ENCODE data around the gene CLDN20.
"Not testable (repeated sequence)": the region's sequence is repeated elsewhere in the genome, so short reads cannot be mapped to it uniquely, and the experiment has no call there.

Gene CLDN20

GRCh38 chr6:155312950-155313349 is 49.1 kb downstream of the CLDN20 start:
- DNase-seq (ENCODE audit: low read depth): not testable (repeated sequence)

GRCh38 chr6:155313602-155314091 is 49.8 kb downstream of the CLDN20 start:
- peak; percentile 45 for DNase-seq (ENCODE audit: low read depth)

GRCh38 chr6:155314092-155314772 is 50.4 kb downstream of the CLDN20 start, which contains the start of gene TFB1M:
Gene TFB1M, minus strand, starts transcription at chr6:155314484. Its CDS starts 56 bp downstream, at chr6:155314428.
- peak; percentile 99 for DNase-seq (ENCODE audit: low read depth)

GRCh38 chr6:155314773-155315515 is 51.1 kb downstream of the CLDN20 start:
- peak; percentile 95 for DNase-seq (ENCODE audit: low read depth)

GRCh38 chr6:155315516-155315871 is 51.7 kb downstream of the CLDN20 start:
- peak; percentile 67 for DNase-seq (ENCODE audit: low read depth)

GRCh38 chr6:155316419-155316818 is 52.6 kb downstream of the CLDN20 start:
- no peak for DNase-seq (ENCODE audit: low read depth)

- DNase-seq (ENCODE audit: low read depth): peak; percentile 24
These were observed 53.4 kb downstream of the CLDN20 start for GRCh38 chr6:155317186-155317585.

- DNase-seq (ENCODE audit: low read depth): no peak
These were observed 56.1 kb downstream of the CLDN20 start for GRCh38 chr6:155319902-155320301.

GRCh38 chr6:155324172-155324571 is 60.4 kb downstream of the CLDN20 start:
- DNase-seq (ENCODE audit: low read depth): no peak

GRCh38 chr6:155324993-155325392 is 61.2 kb downstream of the CLDN20 start:
- no peak for DNase-seq (ENCODE audit: low read depth)

- DNase-seq (ENCODE audit: low read depth): no peak
These were observed 62.1 kb downstream of the CLDN20 start for GRCh38 chr6:155325700-155326516.
